SK-MEL-5 (cell line): ENCODE results near the gene GLRA2. TPM values are rescaled to one million over a fixed set of nuclear protein-coding genes. Genes with fewer than 3 reads are reported as not detected.

Source experiments
- DNase-seq: peaks from one replicate; pipeline ENCODE4 v3.0.0-alpha.2; 2016; ENCODE audit warnings: low read depth, low spot score
- in situ Hi-C: cut with HindIII; loops from 2 replicates; pipeline ENCODE4 v1.10.0; 2016; ENCODE audit warnings: low sequenced_read_pairs, high pct_unique_total_duplicates, low pct_unique_long_range_greater_than_20kb
- polyA plus RNA-seq, 2 experiments: library from polyadenylated mRNA; depleted of rRNA; stranded (reverse); fragments of >200 nt; gene quantifications; 2 replicates each; pipeline ENCODE4 v1.2.3, GENCODE V29; 2015
- total RNA-seq: library from RNA; depleted of rRNA; stranded (reverse); fragments of >200 nt; shearing (Covaris generic); gene quantifications from 2 replicates; pipeline ENCODE4 v1.2.3, GENCODE V29; 2014; rRNA removed

Gene GLRA2
- total RNA-seq: not detected in 2 replicates
- not detected in 2 replicates for polyA plus RNA-seq (2015; cell fraction: cytosol; rRNA removed)
- polyA plus RNA-seq (2015; cell fraction: nucleus; rRNA removed): 0.62 TPM in 1 of 2 replicates, not detected in the other

- in situ Hi-C loops: no loop called here
- DNase-seq: peak; percentile 33
These were observed at the start of gene GLRA2 for GRCh38 chrX:14529290-14529989. GLRA2 (plus strand) TSS chrX:14529536; CDS start chrX:14530058, 522 bp downstream.

DNA sequence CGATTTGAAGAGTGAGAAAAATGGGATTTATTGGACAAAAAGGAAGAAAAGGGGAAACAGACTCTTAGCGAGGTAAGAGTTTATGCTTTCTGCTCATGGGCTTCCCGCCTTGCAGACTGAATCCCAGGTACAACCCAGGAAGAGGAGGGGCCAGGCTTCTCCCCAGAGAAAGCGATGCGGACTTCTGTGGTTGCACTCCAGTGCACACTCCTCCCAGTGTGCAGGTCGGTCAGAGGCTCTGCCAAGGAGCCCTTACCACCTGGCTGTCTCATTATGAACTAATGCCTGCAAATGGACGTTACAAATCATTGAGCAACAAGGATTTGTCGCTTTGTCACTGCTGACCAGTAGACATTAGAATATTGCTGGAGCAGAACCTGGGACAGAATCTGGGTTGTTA, 39.9 kb upstream of the GLRA2 start:
- no peak for DNase-seq
- in situ Hi-C loops: no loop called here

GRCh38 chrX:14491689-14492088, 37.6 kb upstream of the GLRA2 start:
- in situ Hi-C loops: no loop called here
- DNase-seq: no peak

DNA sequence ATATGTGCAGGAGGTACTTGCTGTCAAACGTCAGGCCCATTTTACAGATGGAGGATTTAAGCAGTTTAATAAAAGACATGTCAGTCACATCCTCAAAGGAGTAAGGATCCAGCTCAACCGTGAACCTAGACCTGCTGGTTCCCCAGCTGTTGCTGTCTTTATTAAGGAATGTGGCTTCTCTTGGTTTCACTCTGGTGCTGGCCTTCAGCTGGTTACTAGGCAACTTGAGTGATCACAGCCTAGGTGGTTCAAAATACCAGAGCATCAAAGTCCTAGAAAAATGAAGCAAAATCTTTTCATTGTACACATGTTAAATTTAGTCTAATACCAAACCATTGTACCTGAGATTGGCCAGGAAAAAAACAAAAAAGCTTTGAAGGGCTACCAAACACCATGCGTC, 32.7 kb upstream of the GLRA2 start:
- no peak for DNase-seq
- in situ Hi-C loops: no loop called here

- peak; percentile 0 for DNase-seq
- in situ Hi-C loops: no loop called here
These were observed 32.1 kb upstream of the GLRA2 start for GRCh38 chrX:14497184-14497666.

- no peak for DNase-seq
- in situ Hi-C loops: no loop called here
These were observed 28.0 kb upstream of the GLRA2 start for GRCh38 chrX:14501327-14501726.

- in situ Hi-C loops: no loop called here
These were observed 24.3 kb upstream of the GLRA2 start for GRCh38 chrX:14504960-14505538.

GRCh38 chrX:14505648-14506047, 23.7 kb upstream of the GLRA2 start:
- in situ Hi-C loops: no loop called here
- no peak for DNase-seq

More at GRCh38 chrX:14504960-14505538, 24.3 kb upstream of the GLRA2 start:
- DNase-seq: no peak

DNA sequence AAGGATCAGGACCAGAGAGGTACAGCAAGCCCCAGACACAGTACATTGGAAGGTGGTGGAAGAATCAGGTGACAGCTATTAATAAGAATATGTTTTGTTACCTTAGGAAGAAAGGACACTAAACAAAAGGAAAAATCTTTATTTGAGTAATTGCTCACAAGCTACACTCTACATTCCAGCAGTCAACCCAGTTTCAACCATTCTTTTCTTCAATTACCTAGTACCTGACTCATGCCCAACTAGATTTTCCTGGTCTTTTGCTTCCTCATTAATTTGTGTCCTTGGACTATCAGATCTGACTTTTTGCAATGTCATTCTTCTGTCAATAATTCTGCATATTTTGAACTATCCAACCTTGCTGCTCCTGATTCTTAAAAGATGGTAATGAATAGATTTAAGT, 22.5 kb upstream of the GLRA2 start:
- in situ Hi-C loops: no loop called here
- no peak for DNase-seq

GRCh38 chrX:14508025-14508690, 21.2 kb upstream of the GLRA2 start:
- DNase-seq: no peak
- in situ Hi-C loops: no loop called here

- in situ Hi-C loops: no loop called here
These were observed 19.8 kb upstream of the GLRA2 start for GRCh38 chrX:14509325-14510057.

DNA sequence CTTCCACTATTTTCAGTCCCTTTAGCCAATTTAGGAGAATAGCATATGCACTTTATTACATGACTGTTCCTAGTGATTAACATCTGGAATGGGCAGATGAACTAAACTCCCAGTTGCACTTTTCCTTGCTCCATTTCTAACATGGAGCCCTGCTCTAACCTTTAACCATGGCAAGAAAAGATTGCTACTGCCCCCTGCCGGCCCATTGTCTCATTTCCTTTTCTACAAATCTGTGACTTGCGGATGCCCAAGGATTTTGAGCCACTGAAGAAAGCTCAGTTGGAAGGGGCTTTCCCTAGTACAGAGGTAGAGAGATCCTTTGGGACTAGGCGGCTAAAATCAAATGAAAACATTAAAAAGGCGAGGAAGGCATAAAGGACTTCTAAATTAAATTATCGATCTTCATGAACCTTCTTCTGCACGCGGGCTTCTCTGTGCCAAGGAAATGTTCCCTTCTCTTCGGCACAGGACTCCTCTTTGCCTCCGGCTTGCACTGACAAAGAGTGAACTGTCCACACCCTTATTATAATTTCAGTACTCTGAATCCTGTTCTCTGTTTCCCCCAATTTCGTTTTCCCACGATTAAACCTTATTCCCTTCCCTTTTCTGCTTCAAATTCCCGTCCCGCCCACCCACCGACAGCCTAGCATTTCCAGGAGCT, 577 bp upstream of the GLRA2 start:
- peak; percentile 80 for DNase-seq
- in situ Hi-C loops: no loop called here

More at GRCh38 chrX:14509325-14510057, 19.8 kb upstream of the GLRA2 start:
- no peak for DNase-seq

GRCh38 chrX:14533867-14534266, 4.5 kb downstream of the GLRA2 start:
- in situ Hi-C loops: no loop called here
- DNase-seq: no peak

- in situ Hi-C loops: no loop called here
These were observed 16.9 kb downstream of the GLRA2 start for GRCh38 chrX:14546190-14546589.

DNA sequence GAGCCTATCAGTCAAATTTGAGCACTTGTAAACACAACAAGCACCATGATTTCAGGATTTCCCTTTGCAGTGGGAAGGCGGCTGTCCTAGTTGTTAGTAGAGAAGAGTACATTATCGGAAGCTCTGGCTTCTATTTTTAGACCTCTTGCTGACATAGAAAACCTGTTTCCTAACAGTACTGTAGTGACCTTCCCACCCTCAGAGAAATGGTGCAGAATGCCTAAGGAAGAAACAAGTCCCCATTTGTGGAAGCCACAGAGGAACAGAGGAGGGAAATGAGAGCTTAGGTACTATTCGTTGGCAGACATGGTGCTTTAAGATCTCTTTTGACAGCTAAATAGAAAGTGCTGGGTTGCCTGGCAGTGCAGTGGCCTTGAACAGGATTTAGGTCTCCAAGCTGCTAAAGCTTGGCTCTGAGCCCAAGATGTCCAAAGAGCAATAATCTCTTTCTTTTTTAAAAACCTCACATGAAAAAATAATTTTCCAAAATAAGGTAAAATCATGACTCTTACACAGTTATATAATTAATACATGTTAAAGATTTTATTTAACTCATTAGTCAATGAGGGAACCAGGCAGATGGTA, 24.9 kb downstream of the GLRA2 start:
- in situ Hi-C loops: no loop called here
- no peak for DNase-seq

More at GRCh38 chrX:14546190-14546589, 16.9 kb downstream of the GLRA2 start:
- DNase-seq: no peak

DNA sequence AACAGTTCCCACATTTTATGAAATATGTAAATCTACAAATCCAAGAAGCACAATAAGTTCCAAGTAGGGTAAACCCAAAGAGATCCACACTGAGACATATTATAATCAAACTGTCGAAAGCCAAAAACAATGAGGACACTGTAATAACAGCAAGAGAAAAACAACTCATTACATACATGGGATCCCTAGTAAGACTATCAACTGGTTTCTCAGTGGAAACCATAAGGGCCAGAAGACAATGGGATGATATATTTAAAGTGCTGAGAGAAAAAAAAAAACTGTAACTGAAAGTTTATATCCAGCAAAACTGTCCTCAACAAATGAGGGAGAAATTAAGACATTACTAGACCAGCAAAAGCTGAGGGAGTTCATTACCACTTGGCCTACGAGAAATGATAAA, 34.7 kb downstream of the GLRA2 start:
- in situ Hi-C loops: no loop called here
- DNase-seq: no peak

GRCh38 chrX:14573161-14573560, 43.8 kb downstream of the GLRA2 start:
- no peak for DNase-seq
- in situ Hi-C loops: no loop called here
